Measurements from ENCODE around the gene ZNF281. TPM values are rescaled to one million over a fixed set of nuclear protein-coding genes. Genes with fewer than 3 reads are reported as not detected.
A peak's percentile ranks its signal among the peaks of the same experiment; 100 is the strongest.
"Not testable (repeated sequence)": the region's sequence is repeated elsewhere in the genome, so short reads cannot be mapped to it uniquely, and the experiment has no call there.

ZNF281 gene
- total RNA-seq, 1 experiment from 2014 or later = 16.5 TPM

GRCh38 chr1:200428482-200429205, 18.8 kb upstream of the ZNF281 start:
- no peak for DNase-seq (ENCODE audit: low read depth)

GRCh38 chr1:200427744-200428143, 17.9 kb upstream of the ZNF281 start:
- DNase-seq (ENCODE audit: low read depth) = no peak

- no peak for DNase-seq (ENCODE audit: low read depth)
Measured at GRCh38 chr1:200426196-200426595, 16.4 kb upstream of the ZNF281 start.

- no peak for DNase-seq (ENCODE audit: low read depth)
Measured at GRCh38 chr1:200423235-200423634, 13.4 kb upstream of the ZNF281 start.

- DNase-seq (ENCODE audit: low read depth) = no peak
Measured at GRCh38 chr1:200422211-200422610, 12.4 kb upstream of the ZNF281 start.

GRCh38 chr1:200415789-200416593, 6.2 kb upstream of the ZNF281 start:
- DNase-seq (ENCODE audit: low read depth) = peak; percentile 93

- peak; percentile 25 for DNase-seq (ENCODE audit: low read depth)
Measured at GRCh38 chr1:200415227-200415626, 5.4 kb upstream of the ZNF281 start.

GRCh38 chr1:200414657-200415056, 4.8 kb upstream of the ZNF281 start:
- DNase-seq (ENCODE audit: low read depth) = no peak

GRCh38 chr1:200413766-200414165, 3.9 kb upstream of the ZNF281 start:
- DNase-seq (ENCODE audit: low read depth) = not testable (repeated sequence)

GRCh38 chr1:200411406-200412257, 1.8 kb upstream of the ZNF281 start:
- DNase-seq (ENCODE audit: low read depth) = no peak

GRCh38 chr1:200410566-200410878, 686 bp upstream of the ZNF281 start:
- no peak for DNase-seq (ENCODE audit: low read depth)

- peak; percentile 19 for DNase-seq (ENCODE audit: low read depth)
Measured at GRCh38 chr1:200409203-200409760, 554 bp downstream of the ZNF281 start.

- DNase-seq (ENCODE audit: low read depth) = no peak
Measured at GRCh38 chr1:200406161-200406797, 3.6 kb downstream of the ZNF281 start.

- no peak for DNase-seq (ENCODE audit: low read depth)
Measured at GRCh38 chr1:200405264-200405663, 4.6 kb downstream of the ZNF281 start.

GRCh38 chr1:200401708-200402107, 8.1 kb downstream of the ZNF281 start:
- DNase-seq (ENCODE audit: low read depth) = no peak

GRCh38 chr1:200401263-200401662, 8.6 kb downstream of the ZNF281 start:
- DNase-seq (ENCODE audit: low read depth) = no peak

GRCh38 chr1:200400556-200400955, 9.3 kb downstream of the ZNF281 start:
- no peak for DNase-seq (ENCODE audit: low read depth)

GRCh38 chr1:200399860-200400259, 10.0 kb downstream of the ZNF281 start:
- DNase-seq (ENCODE audit: low read depth) = no peak

- no peak for DNase-seq (ENCODE audit: low read depth)
Measured at GRCh38 chr1:200398373-200398772, 11.5 kb downstream of the ZNF281 start.

- no peak for DNase-seq (ENCODE audit: low read depth)
Measured at GRCh38 chr1:200392625-200393185, 17.1 kb downstream of the ZNF281 start.

GRCh38 chr1:200391747-200392146, 18.1 kb downstream of the ZNF281 start:
- DNase-seq (ENCODE audit: low read depth) = no peak

Data from LHCN-M2 (cell line).